BLaER1 (cell line): ENCODE measurements around the gene NIP7.

Source experiments
- H3K27ac ChIP-seq: shearing (Covaris generic); formaldehyde crosslinking; 2 replicates; pipeline ENCODE4 v1.8.1; 2022
- H3K27me3 ChIP-seq: shearing (Covaris generic); formaldehyde crosslinking; 2 replicates; pipeline ENCODE4 v1.8.1; 2022
- H3K36me3 ChIP-seq: shearing (Covaris generic); formaldehyde crosslinking; 2 replicates; pipeline ENCODE4 v1.8.1; 2022
- H3K4me1 ChIP-seq: shearing (Covaris generic); formaldehyde crosslinking; 2 replicates; pipeline ENCODE4 v1.8.1; 2022
- H3K4me2 ChIP-seq: shearing (Covaris generic); formaldehyde crosslinking; 2 replicates; pipeline ENCODE4 v1.8.1; 2022
- H3K4me3 ChIP-seq: shearing (Covaris generic); formaldehyde crosslinking; 2 replicates; pipeline ENCODE4 v1.8.1; 2022
- H3K9ac ChIP-seq: shearing (Covaris generic); formaldehyde crosslinking; 2 replicates; pipeline ENCODE4 v1.8.1; 2022
- H3K9me3 ChIP-seq: shearing (Covaris generic); formaldehyde crosslinking; 2 replicates; pipeline ENCODE4 v1.8.1; 2022
- H4K20me1 ChIP-seq: shearing (Covaris generic); formaldehyde crosslinking; 2 replicates; pipeline ENCODE4 v1.8.1; 2022
- Cebpa-rat ChIP-seq: shearing (Covaris generic); IDR thresholded peaks from 2 replicates; pipeline ENCODE4 v1.8.1; 2022

Gene NIP7

GRCh38 chr16:69307856-69308255 is 31.7 kb upstream of the NIP7 start:
- H3K9ac ChIP-seq = no peak overlapping the region
- peaks cover 11% of the 10 kb centered on the region; the same call in 1 of the 2 replicates for H3K36me3 ChIP-seq
- H3K27me3 ChIP-seq = no peaks in the 10 kb centered on the region
- TF ChIP-seq Cebpa-rat = no peak
- H3K9me3 ChIP-seq = no peaks in the 10 kb centered on the region
- H3K4me2 ChIP-seq = no peak overlapping the region
- peaks cover 15% of the 10 kb centered on the region for H4K20me1 ChIP-seq
- H3K4me3 ChIP-seq = no peak overlapping the region
- H3K4me1 ChIP-seq = peaks cover 17% of the 10 kb centered on the region
- no peak overlapping the region for H3K27ac ChIP-seq

DNA sequence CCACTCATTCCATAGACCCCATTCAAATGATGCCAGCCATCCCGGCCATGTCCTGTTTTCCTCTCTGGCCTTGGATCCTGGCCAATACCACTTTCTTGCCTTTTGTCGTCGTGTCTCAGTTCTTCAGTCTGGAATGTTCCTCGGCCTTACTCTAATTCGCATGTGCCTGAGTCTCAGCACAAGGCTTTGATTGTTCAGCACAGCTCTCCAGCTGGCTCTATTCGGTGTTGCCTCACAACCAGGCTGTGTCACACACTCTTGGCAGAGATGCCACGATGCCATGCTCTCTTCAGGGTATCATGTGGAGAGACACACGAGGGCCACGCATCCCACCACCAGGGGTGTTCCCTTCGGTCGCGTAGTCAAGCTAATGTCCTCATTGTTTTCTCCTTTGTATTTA is 30.3 kb upstream of the NIP7 start:
- Histone ChIP-seq H3K4me3 (no peak overlapping the region), H3K9ac (no peak overlapping the region), H3K27ac (no peak overlapping the region), H3K27me3 (no peaks in the 10 kb centered on the region), H3K9me3 (no peaks in the 10 kb centered on the region), H3K4me2 (no peak overlapping the region), H3K36me3 (peaks cover 16% of the 10 kb centered on the region), H4K20me1 (peaks cover 30% of the 10 kb centered on the region), H3K4me1 (peaks cover 32% of the 10 kb centered on the region)
- no peak for TF ChIP-seq Cebpa-rat

- peak within 1 kb of the TSS; percentile 94 for H3K4me2 ChIP-seq
- peak within 1 kb of the TSS; percentile 100 for H3K4me3 ChIP-seq
- H3K27me3 ChIP-seq = no peaks in the 10 kb centered on the region
- H3K4me1 ChIP-seq = peaks cover 32% of the 10 kb centered on the region
- TF ChIP-seq Cebpa-rat = no peak
- peaks cover 46% of the 10 kb centered on the region for H4K20me1 ChIP-seq
- peaks cover 32% of the 10 kb centered on the region for H3K36me3 ChIP-seq
- H3K27ac ChIP-seq = peak within 1 kb of the TSS; percentile 97
- no peaks in the 10 kb centered on the region for H3K9me3 ChIP-seq
- peak within 1 kb of the TSS; percentile 99 for H3K9ac ChIP-seq
These were observed 28.7 kb upstream of the NIP7 start, which contains the start of gene VPS4A for GRCh38 chr16:69310653-69311532. TSS of gene VPS4A (plus strand) at chr16:69311350. CDS start at chr16:69311512, 162 bp downstream.

DNA sequence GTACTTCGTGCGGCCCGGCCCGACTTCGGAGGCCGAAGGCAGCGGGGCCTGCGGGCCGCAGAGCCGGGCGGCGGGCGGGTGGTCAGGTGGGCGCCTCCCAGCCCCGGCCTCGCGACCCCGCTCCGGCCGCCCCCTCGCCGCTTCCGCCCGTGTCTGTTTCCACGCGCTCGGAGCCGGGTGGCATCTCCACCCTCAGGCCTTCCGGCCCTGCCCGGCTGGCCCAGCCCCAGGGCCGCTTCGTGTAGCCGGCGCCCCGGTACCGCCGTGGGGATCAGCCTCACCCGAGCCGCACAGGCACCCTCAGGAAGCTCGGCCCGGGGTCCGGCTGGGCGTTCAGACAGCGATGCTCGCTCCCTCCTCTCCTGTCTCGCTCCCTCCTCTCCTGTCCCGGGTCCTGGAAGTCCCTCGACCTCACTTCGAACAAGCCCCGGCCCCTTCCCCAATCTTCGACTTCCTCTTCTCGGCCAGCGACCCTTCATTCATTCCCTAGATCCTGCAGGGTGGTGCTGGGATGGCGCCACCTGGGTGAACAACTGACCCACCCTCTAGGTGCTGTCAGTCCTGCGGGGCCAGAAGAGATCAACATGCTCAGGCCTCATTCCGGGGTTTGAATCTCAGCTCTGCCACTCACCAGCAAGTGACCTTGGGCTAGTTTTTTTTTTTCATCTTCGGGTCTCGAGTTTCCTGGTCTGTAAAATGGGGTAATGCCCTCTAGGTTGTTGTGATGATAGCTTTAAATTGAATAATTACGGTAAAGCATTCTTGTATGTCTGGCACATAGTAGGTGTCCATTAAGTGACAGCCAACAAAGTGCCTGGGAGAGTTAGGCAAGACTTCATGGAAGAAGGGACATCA is 27.8 kb upstream of the NIP7 start:
- Histone ChIP-seq H3K4me2 (peak overlapping the region; percentile 94), H3K4me3 (peak overlapping the region; percentile 100), H4K20me1 (peaks cover 55% of the 10 kb centered on the region), H3K27ac (peak overlapping the region; percentile 97), H3K27me3 (no peaks in the 10 kb centered on the region), H3K36me3 (peaks cover 40% of the 10 kb centered on the region), H3K9me3 (no peaks in the 10 kb centered on the region), H3K9ac (peak overlapping the region; percentile 99), H3K4me1 (peaks cover 32% of the 10 kb centered on the region)
- no peak for TF ChIP-seq Cebpa-rat

GRCh38 chr16:69313469-69313868 is 26.1 kb upstream of the NIP7 start:
- Histone ChIP-seq H3K27me3 (no peaks in the 10 kb centered on the region), H3K36me3 (peaks cover 57% of the 10 kb centered on the region), H3K9me3 (no peaks in the 10 kb centered on the region), H3K4me3 (no peak overlapping the region), H4K20me1 (peaks cover 71% of the 10 kb centered on the region), H3K27ac (no peak overlapping the region), H3K9ac (no peak overlapping the region), H3K4me2 (peak overlapping the region; percentile 94), H3K4me1 (peaks cover 32% of the 10 kb centered on the region)
- no peak for TF ChIP-seq Cebpa-rat

- TF ChIP-seq Cebpa-rat = no peak
- H4K20me1 ChIP-seq = peaks cover 82% of the 10 kb centered on the region
These were observed 25.0 kb upstream of the NIP7 start for GRCh38 chr16:69314534-69314933.

GRCh38 chr16:69315486-69316311 is 23.9 kb upstream of the NIP7 start:
- Histone ChIP-seq H4K20me1 (peaks cover 93% of the 10 kb centered on the region), H3K27me3 (no peaks in the 10 kb centered on the region), H3K36me3 (peaks cover 80% of the 10 kb centered on the region), H3K4me3 (no peak overlapping the region), H3K4me1 (peaks cover 39% of the 10 kb centered on the region), H3K4me2 (no peak overlapping the region), H3K9me3 (no peaks in the 10 kb centered on the region), H3K27ac (no peak overlapping the region), H3K9ac (peak overlapping the region; percentile 7; the same call in 1 of the 2 replicates)
- no peak for TF ChIP-seq Cebpa-rat

More at GRCh38 chr16:69314534-69314933, 25.0 kb upstream of the NIP7 start:
- Histone ChIP-seq H3K27ac (no peak overlapping the region), H3K9ac (no peak overlapping the region), H3K4me2 (no peak overlapping the region), H3K27me3 (no peaks in the 10 kb centered on the region), H3K4me3 (no peak overlapping the region), H3K36me3 (peaks cover 68% of the 10 kb centered on the region), H3K4me1 (peaks cover 32% of the 10 kb centered on the region), H3K9me3 (no peaks in the 10 kb centered on the region)

DNA sequence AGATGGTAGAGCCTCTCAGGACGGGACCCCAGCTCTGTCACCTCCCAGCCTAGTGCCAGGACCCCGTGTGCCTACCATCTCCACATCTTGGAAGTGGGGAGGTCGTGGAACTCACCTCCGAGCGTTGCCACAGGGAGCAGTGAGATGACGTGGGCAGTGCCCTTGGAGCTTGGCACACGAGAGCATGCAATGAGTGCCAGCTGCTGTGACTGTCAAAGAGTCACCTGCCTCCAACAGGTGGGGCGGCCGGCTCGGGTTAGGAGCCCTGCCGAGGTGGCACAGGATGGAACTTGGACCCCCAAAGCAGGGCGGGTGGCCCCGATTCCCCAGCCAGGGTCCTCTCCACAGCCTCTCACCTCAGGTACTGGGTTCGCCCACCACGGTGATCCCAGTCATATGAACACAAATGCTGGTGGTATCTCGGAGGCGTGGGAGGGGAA is 23.0 kb upstream of the NIP7 start:
- Histone ChIP-seq H3K4me2 (no peak overlapping the region), H3K27me3 (no peaks in the 10 kb centered on the region), H3K27ac (no peak overlapping the region), H3K4me3 (no peak overlapping the region), H3K9ac (no peak overlapping the region), H3K9me3 (no peaks in the 10 kb centered on the region), H3K36me3 (peaks cover 89% of the 10 kb centered on the region), H4K20me1 (peaks cover 99% of the 10 kb centered on the region), H3K4me1 (peaks cover 48% of the 10 kb centered on the region)
- no peak for TF ChIP-seq Cebpa-rat
